Astrocyte (in vitro differentiated cells and primary cell): ENCODE data around the gene MAP2K7. TPM values are rescaled to one million over a fixed set of nuclear protein-coding genes. Genes with fewer than 3 reads are reported as not detected.

ENCODE experiments used
- DNase-seq: peaks from one replicate; pipeline ENCODE4 v3.0.0-alpha.2; 2010; ENCODE audit warnings: low read depth
- FAIRE-seq: peaks from 2 replicates; lab custom pipeline; 2011; peaks lifted over from hg19 to GRCh38; lab: Jason Lieb, UNC
- H2AFZ ChIP-seq: 2 replicates; pipeline ENCODE4 v1.6.0; 2012; ENCODE audit warnings: low read depth, low read length, inconsistent platforms
- H3K27ac ChIP-seq: 2 replicates; pipeline ENCODE4 v1.5.1; 2011; ENCODE audit warnings: low read depth, low read length, inconsistent platforms
- H3K27me3 ChIP-seq: 2 replicates; pipeline ENCODE4 v1.6.0; 2011; ENCODE audit warnings: low read length, inconsistent platforms; ENCODE audit not compliant: insufficient read depth
- H3K36me3 ChIP-seq: 2 replicates; pipeline ENCODE4 v1.5.1; 2011; ENCODE audit warnings: low read length, inconsistent platforms; ENCODE audit not compliant: insufficient read depth
- H3K4me1 ChIP-seq: 2 replicates; pipeline ENCODE4 v1.5.1; 2011; ENCODE audit warnings: low read length, inconsistent platforms; ENCODE audit not compliant: insufficient read depth
- H3K4me2 ChIP-seq: 2 replicates; pipeline ENCODE4 v1.6.0; 2012; ENCODE audit warnings: low read length, inconsistent platforms
- H3K4me3 ChIP-seq: 2 replicates; pipeline ENCODE4 v1.5.1; 2011; ENCODE audit warnings: low read depth, mild to moderate bottlenecking, low read length, inconsistent platforms; ENCODE audit not compliant: insufficient read depth
- H3K79me2 ChIP-seq: 2 replicates; pipeline ENCODE4 v1.6.0; 2012; ENCODE audit warnings: mild to moderate bottlenecking, low read length, inconsistent platforms; ENCODE audit not compliant: insufficient read depth
- H3K9ac ChIP-seq: 2 replicates; pipeline ENCODE4 v1.6.0; 2012; ENCODE audit warnings: mild to moderate bottlenecking, low read length, inconsistent platforms
- H3K9me3 ChIP-seq: 2 replicates; pipeline ENCODE4 v1.5.1; 2012; ENCODE audit warnings: low read depth, mild to moderate bottlenecking, low read length, inconsistent platforms; ENCODE audit not compliant: insufficient read depth
- H4K20me1 ChIP-seq: 2 replicates; pipeline ENCODE4 v1.6.0; 2012; ENCODE audit warnings: low read length, inconsistent platforms; ENCODE audit not compliant: insufficient read depth
- H3K27ac Mint-ChIP-seq: one replicate; pipeline ENCODE4 v1.8.0; 2021; ENCODE audit warnings: mild to moderate bottlenecking, mixed read lengths; ENCODE audit not compliant: unreplicated experiment
- H3K27me3 Mint-ChIP-seq: one replicate; pipeline ENCODE4 v1.8.0; 2021; ENCODE audit warnings: low read depth, mixed read lengths; ENCODE audit not compliant: unreplicated experiment
- H3K36me3 Mint-ChIP-seq: one replicate; pipeline ENCODE4 v1.8.0; 2021; ENCODE audit warnings: low read depth, mixed read lengths; ENCODE audit not compliant: unreplicated experiment
- H3K4me1 Mint-ChIP-seq: one replicate; pipeline ENCODE4 v1.8.0; 2021; ENCODE audit warnings: low read depth, mixed read lengths; ENCODE audit not compliant: unreplicated experiment
- H3K4me3 Mint-ChIP-seq: one replicate; pipeline ENCODE4 v1.8.0; 2021; ENCODE audit warnings: mild to moderate bottlenecking, moderate library complexity, mixed read lengths; ENCODE audit not compliant: unreplicated experiment
- H3K9me3 Mint-ChIP-seq: one replicate; pipeline ENCODE4 v1.8.0; 2021; ENCODE audit warnings: mild to moderate bottlenecking, mixed read lengths; ENCODE audit not compliant: unreplicated experiment
- CTCF ChIP-seq: IDR thresholded peaks from 2 replicates; pipeline ENCODE4 v1.5.1; 2011; ENCODE audit warnings: low read depth, mild to moderate bottlenecking, inconsistent platforms, low read length, moderate library complexity; ENCODE audit not compliant: insufficient read depth
- EZH2 ChIP-seq: IDR thresholded peaks from 2 replicates; pipeline ENCODE4 v1.6.1; 2012; ENCODE audit warnings: mild to moderate bottlenecking, low read length, inconsistent platforms; ENCODE audit not compliant: insufficient read depth
- total RNA-seq: library from RNA; stranded (reverse); gene quantifications from 2 replicates; pipeline ENCODE4 v1.2.1, GENCODE V29; 2021

MAP2K7 gene
- total RNA-seq, 1 donor from 2014 or later = 22.9 TPM

GRCh38 chr19:7934766-7935165 lies 31.1 kb downstream of the MAP2K7 start:
- peaks cover 4% of the 10 kb centered on the region for H3K4me1 ChIP-seq
- no peak for DNase-seq
- Mint-ChIP-seq H3K27me3 (no peaks in the 10 kb centered on the region), H3K4me1 (no peaks in the 10 kb centered on the region), H3K36me3 (peaks cover 4% of the 10 kb centered on the region), H3K27ac (no peak overlapping the region), H3K9me3 (no peaks in the 10 kb centered on the region), H3K4me3 (no peak overlapping the region)
- no peak overlapping the region for H2AFZ ChIP-seq
- H3K9ac ChIP-seq = no peak overlapping the region
- H3K27me3 ChIP-seq = no peaks in the 10 kb centered on the region
- no peaks in the 10 kb centered on the region for H3K79me2 ChIP-seq
- peaks cover 12% of the 10 kb centered on the region for H4K20me1 ChIP-seq
- H3K4me2 ChIP-seq = no peak overlapping the region
- no peak for FAIRE-seq
- H3K27ac ChIP-seq = no peak overlapping the region
- H3K9me3 ChIP-seq = no peaks in the 10 kb centered on the region
- H3K4me3 ChIP-seq = no peak overlapping the region
- H3K36me3 ChIP-seq = peaks cover 20% of the 10 kb centered on the region
- TF ChIP-seq EZH2 (no peak), CTCF (no peak)

- Histone ChIP-seq H3K79me2 (peaks cover 32% of the 10 kb centered on the region), H3K9me3 (no peaks in the 10 kb centered on the region), H3K4me2 (no peak overlapping the region), H2AFZ (no peak overlapping the region), H3K4me1 (peaks cover 13% of the 10 kb centered on the region), H3K4me3 (no peak overlapping the region), H3K27me3 (no peaks in the 10 kb centered on the region), H3K27ac (no peak overlapping the region), H4K20me1 (peaks cover 20% of the 10 kb centered on the region), H3K9ac (no peak overlapping the region), H3K36me3 (peaks cover 20% of the 10 kb centered on the region)
- Mint-ChIP-seq H3K36me3 (peaks cover 7% of the 10 kb centered on the region), H3K9me3 (no peaks in the 10 kb centered on the region), H3K4me1 (peaks cover 5% of the 10 kb centered on the region), H3K27ac (no peak overlapping the region), H3K27me3 (no peaks in the 10 kb centered on the region), H3K4me3 (no peak overlapping the region)
- FAIRE-seq (no peak), DNase-seq (no peak)
- TF ChIP-seq EZH2 = no peak
- TF ChIP-seq CTCF = no peak
Observed at GRCh38 chr19:7940841-7941240, 37.2 kb downstream of the MAP2K7 start.

GRCh38 chr19:7941895-7942596 lies 38.4 kb downstream of the MAP2K7 start:
- Mint-ChIP-seq H3K4me3 (peak overlapping the region; percentile 95), H3K9me3 (no peaks in the 10 kb centered on the region), H3K27ac (no peak overlapping the region), H3K27me3 (no peaks in the 10 kb centered on the region), H3K36me3 (peaks cover 7% of the 10 kb centered on the region), H3K4me1 (peaks cover 5% of the 10 kb centered on the region)
- Histone ChIP-seq H3K9me3 (no peaks in the 10 kb centered on the region), H3K27ac (no peak overlapping the region), H3K4me3 (no peak overlapping the region), H3K4me1 (peaks cover 13% of the 10 kb centered on the region), H3K79me2 (peaks cover 32% of the 10 kb centered on the region), H4K20me1 (peaks cover 17% of the 10 kb centered on the region), H3K9ac (peak overlapping the region; percentile 96), H3K36me3 (peaks cover 18% of the 10 kb centered on the region), H3K4me2 (peak overlapping the region; percentile 98), H3K27me3 (no peaks in the 10 kb centered on the region), H2AFZ (no peak overlapping the region)
- no peak for FAIRE-seq
- no peak for TF ChIP-seq EZH2
- TF ChIP-seq CTCF = no peak
- no peak for DNase-seq
